Lung (tissue), 12 donors: ENCODE results near the gene RAPGEF2. TPM values are rescaled to one million over a fixed set of nuclear protein-coding genes. Genes with fewer than 3 reads are reported as not detected.

Experiments
- ATAC-seq: fragments of 200-7000 bp; cut with Tn5 transposase; one replicate; pipeline ENCODE4 v1.9.1; 2020; ENCODE audit warnings: moderate number of reproducible peaks; ENCODE audit not compliant: insufficient read depth, low FRiP score
- DNase-seq, 3 donors: peaks; one replicate each; pipeline ENCODE4 v3.0.0-alpha.2; 2013 to 2017
- H3K27ac ChIP-seq, 2 donors: one replicate each; pipeline ENCODE4 v1.5.1; 2013; ENCODE audit warnings: mild to moderate bottlenecking in 2 of 2, moderate library complexity in 2 of 2, control low read depth in 1 of 2, inconsistent platforms in 1 of 2, low read depth in 1 of 2, low read length in 1 of 2
- H3K27me3 ChIP-seq, 3 donors: one replicate each; pipeline ENCODE4 v1.5.1; 2013; ENCODE audit warnings: low read length in 2 of 3; ENCODE audit not compliant: control insufficient read depth in 3 of 3, insufficient read depth in 3 of 3
- H3K36me3 ChIP-seq, 4 donors: one replicate each; pipeline ENCODE4 v1.5.1; 2013; ENCODE audit warnings: low read length in 4 of 4, mild to moderate bottlenecking in 1 of 4, moderate library complexity in 1 of 4; ENCODE audit not compliant: control insufficient read depth in 4 of 4, insufficient read depth in 4 of 4
- H3K4me1 ChIP-seq, 5 donors: one replicate each; pipeline ENCODE4 v1.5.1; 2013; ENCODE audit warnings: low read length in 5 of 5, mild to moderate bottlenecking in 2 of 5, moderate library complexity in 1 of 5; ENCODE audit not compliant: control insufficient read depth in 5 of 5, insufficient read depth in 5 of 5
- H3K4me3 ChIP-seq: one replicate; pipeline ENCODE4 v1.5.1; 2013; ENCODE audit warnings: mild to moderate bottlenecking, control low read depth, moderate library complexity
- H3K9ac ChIP-seq, 2 donors: one replicate each; pipeline ENCODE4 v1.5.1; 2013; ENCODE audit warnings: low read length in 2 of 2, control low read depth in 1 of 2; ENCODE audit not compliant: insufficient read depth in 1 of 2
- H3K9me3 ChIP-seq, 4 donors: one replicate each; pipeline ENCODE4 v1.5.1; 2013; ENCODE audit warnings: low read length in 3 of 4, mild to moderate bottlenecking in 1 of 4, moderate library complexity in 1 of 4; ENCODE audit not compliant: control insufficient read depth in 4 of 4, insufficient read depth in 3 of 4
- WGBS, 2 donors: extraction: QIAGEN DNeasy Blood & Tissue Kit; methylation state at CpG; one replicate each; pipeline ENCODE4 v1.1.7; 2013; 5-methylcytosine and 5-hydroxymethylcytosine counted together
- polyA plus RNA-seq, 2 donors: library from polyadenylated mRNA; stranded (reverse); fragments of 200-250 nt; gene quantifications; one replicate each; pipeline ENCODE4 v1.2.1, GENCODE V29; 2013
- total RNA-seq, 2 donors: library from RNA; depleted of rRNA in 1 of 2; stranded (reverse); fragments of >200 nt in 1 of 2; gene quantifications; one replicate each; pipeline ENCODE4 v1.2.1, GENCODE V29; 2014 to 2021
- TF ChIP-seq, protein P1 (sequence below): IDR thresholded peaks from 2 replicates; pipeline ENCODE4 v1.5.1; 2012; ENCODE audit warnings: mild to moderate bottlenecking; ENCODE audit errors: control extremely low read depth, extremely low read depth
- donor health status: control.
- donor health status: control.
- donor health status: Bipolar disorder and iron deficiency.
- donor health status: healthy.
- donor health status: DM: yes; HTN: yes; CAD: no.

Gene RAPGEF2
- total and polyA plus RNA-seq, 4 donors, result 8.6 to 88.7 (median 32.2) TPM

- Histone ChIP-seq H3K4me1 (peaks cover 0 to 6% (median 0%) of the 10 kb centered on the region in 5 donors), H3K27ac (no peak overlapping the region), H3K27me3 (no peaks in the 10 kb centered on the region), H3K4me3 (no peak overlapping the region), H3K9me3 (no peaks in the 10 kb centered on the region), H3K36me3 (no peaks in the 10 kb centered on the region), H3K9ac (no peak overlapping the region)
- WGBS, 2 donors, result 58 to 67% methylated on average over 1 of the region's 1 CpG
- TF ChIP-seq, protein P1, sequence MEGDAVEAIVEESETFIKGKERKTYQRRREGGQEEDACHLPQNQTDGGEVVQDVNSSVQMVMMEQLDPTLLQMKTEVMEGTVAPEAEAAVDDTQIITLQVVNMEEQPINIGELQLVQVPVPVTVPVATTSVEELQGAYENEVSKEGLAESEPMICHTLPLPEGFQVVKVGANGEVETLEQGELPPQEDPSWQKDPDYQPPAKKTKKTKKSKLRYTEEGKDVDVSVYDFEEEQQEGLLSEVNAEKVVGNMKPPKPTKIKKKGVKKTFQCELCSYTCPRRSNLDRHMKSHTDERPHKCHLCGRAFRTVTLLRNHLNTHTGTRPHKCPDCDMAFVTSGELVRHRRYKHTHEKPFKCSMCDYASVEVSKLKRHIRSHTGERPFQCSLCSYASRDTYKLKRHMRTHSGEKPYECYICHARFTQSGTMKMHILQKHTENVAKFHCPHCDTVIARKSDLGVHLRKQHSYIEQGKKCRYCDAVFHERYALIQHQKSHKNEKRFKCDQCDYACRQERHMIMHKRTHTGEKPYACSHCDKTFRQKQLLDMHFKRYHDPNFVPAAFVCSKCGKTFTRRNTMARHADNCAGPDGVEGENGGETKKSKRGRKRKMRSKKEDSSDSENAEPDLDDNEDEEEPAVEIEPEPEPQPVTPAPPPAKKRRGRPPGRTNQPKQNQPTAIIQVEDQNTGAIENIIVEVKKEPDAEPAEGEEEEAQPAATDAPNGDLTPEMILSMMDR, result no peak
- ATAC-seq, result no peak
- DNase-seq, result no peak
Measured at GRCh38 chr4:159097144-159097543, 5.7 kb upstream of the RAPGEF2 start.

- Histone ChIP-seq H3K4me3 (no peak overlapping the region), H3K36me3 (no peaks in the 10 kb centered on the region), H3K4me1 (peaks cover 0 to 6% (median 0%) of the 10 kb centered on the region in 5 donors), H3K9ac (no peak overlapping the region), H3K9me3 (no peaks in the 10 kb centered on the region), H3K27me3 (no peaks in the 10 kb centered on the region), H3K27ac (no peak overlapping the region)
- WGBS, 2 donors, result 32 to 63% methylated on average over 1 of the region's 1 CpG
- ATAC-seq, result peak; percentile 49
- TF ChIP-seq, protein P1, result no peak
- peak in 1 of 3 donors; percentile 16 for DNase-seq
Measured at GRCh38 chr4:159097785-159098184, 5.1 kb upstream of the RAPGEF2 start.

DNA sequence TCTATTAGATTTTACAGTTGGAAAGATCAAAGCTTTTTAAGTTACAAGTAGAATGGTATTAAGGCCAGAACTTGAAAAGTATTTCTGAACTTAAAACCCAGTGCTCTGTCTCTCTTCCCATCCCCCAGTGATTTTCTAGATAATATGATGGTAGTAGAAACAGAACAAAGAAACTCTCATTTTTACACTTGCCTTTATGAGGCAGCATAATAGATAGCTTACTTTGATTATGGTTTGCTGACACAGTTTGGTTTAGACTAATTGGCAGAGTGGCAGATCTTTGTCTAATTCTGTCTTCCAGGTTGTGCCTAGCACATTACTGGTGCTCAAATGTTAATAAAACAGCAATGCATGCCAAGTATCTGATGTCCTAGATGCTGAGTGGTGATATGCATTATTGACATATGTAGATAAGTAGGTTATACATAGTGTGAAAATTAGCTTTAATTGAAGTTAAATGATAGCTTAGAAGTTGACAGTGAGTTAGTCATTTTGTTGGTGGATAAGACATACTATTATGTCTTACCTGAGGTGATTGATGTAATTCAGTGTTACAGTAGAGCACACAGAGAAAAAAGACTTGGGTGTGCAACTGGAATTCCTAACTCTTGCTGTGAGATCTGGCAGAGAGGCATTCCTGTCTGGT is 4.3 kb upstream of the RAPGEF2 start:
- DNase-seq, result no peak
- no peaks in the 10 kb centered on the region for H3K27me3 ChIP-seq

More for the DNA sequence above, 4.3 kb upstream of the RAPGEF2 start:
- Histone ChIP-seq H3K27ac (no peak overlapping the region), H3K9me3 (no peaks in the 10 kb centered on the region), H3K4me1 (peaks cover 0 to 6% (median 0%) of the 10 kb centered on the region in 5 donors), H3K4me3 (no peak overlapping the region), H3K9ac (no peak overlapping the region), H3K36me3 (no peaks in the 10 kb centered on the region)
- ATAC-seq, result no peak
- TF ChIP-seq, protein P1, result no peak
